Fibroblast of lung (primary cell): ENCODE results near the gene OR8B8. TPM values are rescaled to one million over a fixed set of nuclear protein-coding genes. Genes with fewer than 3 reads are reported as not detected.

Experiments
- DNase-seq, 2 donors: peaks; one replicate each; pipeline versions ENCODE4 v3.0.0 to v3.0.0-alpha.2; 2010; ENCODE audit warnings: low read depth in 2 of 2
- H2AFZ ChIP-seq: 2 replicates; pipeline ENCODE4 v1.5.1; 2012; ENCODE audit warnings: low read length, control low read depth, inconsistent platforms
- H3K27ac ChIP-seq: 2 replicates; pipeline ENCODE4 v1.5.1; 2011; ENCODE audit warnings: low read length, control low read depth; ENCODE audit not compliant: insufficient read depth
- H3K27me3 ChIP-seq: 2 replicates; pipeline ENCODE4 v1.5.1; 2011; ENCODE audit warnings: mild to moderate bottlenecking, low read length; ENCODE audit not compliant: control insufficient read depth, insufficient read depth
- H3K36me3 ChIP-seq: 2 replicates; pipeline ENCODE4 v1.5.1; 2011; ENCODE audit warnings: low read length; ENCODE audit not compliant: control insufficient read depth, insufficient read depth
- H3K4me1 ChIP-seq: 2 replicates; pipeline ENCODE4 v1.5.1; 2011; ENCODE audit warnings: low read length; ENCODE audit not compliant: control insufficient read depth, insufficient read depth; ENCODE audit errors: extremely low read depth
- H3K4me2 ChIP-seq: 2 replicates; pipeline ENCODE4 v1.5.1; 2011; ENCODE audit warnings: low read length, control low read depth; ENCODE audit not compliant: insufficient read depth; ENCODE audit errors: extremely low read depth
- H3K4me3 ChIP-seq, 4 experiments: fragments of 200-600 bp in 1 of 4; sonication (generic) in 1 of 4; replicated peaks in 1 of 4; 2 replicates each; pipeline ENCODE4 v1.5.1; 2011 to 2016; ENCODE audit warnings: low read length in 4 of 4, low read depth in 3 of 4, mild to moderate bottlenecking in 3 of 4, control low read depth in 2 of 4, inconsistent platforms in 1 of 4, mixed read lengths in 1 of 4; ENCODE audit not compliant: insufficient read depth in 1 of 4; ENCODE audit errors: control extremely low read depth in 1 of 4
- H3K79me2 ChIP-seq: 2 replicates; pipeline ENCODE4 v1.5.1; 2012; ENCODE audit warnings: mild to moderate bottlenecking, low read length, inconsistent platforms; ENCODE audit not compliant: control insufficient read depth, insufficient read depth
- H3K9ac ChIP-seq: 2 replicates; pipeline ENCODE4 v1.5.1; 2011; ENCODE audit warnings: mild to moderate bottlenecking, low read length, control low read depth; ENCODE audit not compliant: insufficient read depth
- H3K9me3 ChIP-seq: 2 replicates; pipeline ENCODE4 v1.5.1; 2012; ENCODE audit warnings: low read depth, low read length; ENCODE audit not compliant: control insufficient read depth, insufficient read depth
- H4K20me1 ChIP-seq: 2 replicates; pipeline ENCODE4 v1.5.1; 2011; ENCODE audit warnings: low read length; ENCODE audit not compliant: control insufficient read depth, insufficient read depth; ENCODE audit errors: extremely low read depth
- CTCF ChIP-seq, 2 donors: IDR thresholded peaks in 1 of 2; conservative IDR thresholded peaks in 1 of 2; 1 replicate in 1 of 2; 2 replicates in 1 of 2; pipeline ENCODE4 v1.5.1; 2011 to 2012; ENCODE audit warnings: low read length in 2 of 2, control low read depth in 1 of 2, inconsistent platforms in 1 of 2, low read depth in 1 of 2, mild to moderate bottlenecking in 1 of 2
- EZH2 ChIP-seq: IDR thresholded peaks from 2 replicates; pipeline ENCODE4 v1.5.1; 2012; ENCODE audit warnings: low read length, control low read depth, mild to moderate bottlenecking; ENCODE audit errors: missing control alignments
- polyA minus RNA-seq: library from RNA; depleted of rRNA, polyadenylated mRNA; stranded (reverse); fragments of >200 nt; gene quantifications from 2 replicates; pipeline ENCODE4 v1.2.3, GENCODE V29; 2011; ENCODE audit warnings: low replicate concordance
- polyA plus RNA-seq, 2 donors: library from polyadenylated mRNA; depleted of rRNA in 1 of 2; stranded (reverse) in 1 of 2; unstranded in 1 of 2; fragments of >200 nt; gene quantifications; 2 replicates each; pipeline ENCODE4 v1.2.1, GENCODE V29; 2011 to 2012; ENCODE audit warnings: missing spikeins in 1 of 2
- total RNA-seq: library from RNA; depleted of rRNA; stranded (reverse); fragments of >200 nt; gene quantifications from 2 replicates; pipeline ENCODE4 v1.2.1, GENCODE V29; 2014

OR8B8 gene
- not detected in 2 replicates for total RNA-seq
- not detected in 2 replicates for polyA plus RNA-seq
- not detected in 2 replicates for polyA plus RNA-seq (2012)
- polyA minus RNA-seq = not detected in 2 replicates

GRCh38 chr11:124445646-124446150 lies at the start of gene OR8B8:
Gene OR8B8 (minus strand): TSS chr11:124445696. CDS start chr11:124441085, 4,611 bp downstream.
- H3K36me3 ChIP-seq = no peaks in the 10 kb centered on the region
- no peaks in the 10 kb centered on the region for H3K4me1 ChIP-seq
- H3K9me3 ChIP-seq = no peaks in the 10 kb centered on the region
- TF ChIP-seq CTCF (conservative IDR thresholded peaks at IDR 0.05 in 1 of 2, IDR thresholded peaks at IDR 0.05 in 1 of 2; ENCODE audit: low read depth in 1 of 2, low read length in 2 of 2) (no peak), EZH2 (no peak)
- H3K27me3 ChIP-seq = no peaks in the 10 kb centered on the region
- DNase-seq = no peak
- no peak within 1 kb of the TSS for H3K27ac ChIP-seq
- no peaks in the 10 kb centered on the region for H3K79me2 ChIP-seq
- H3K4me2 ChIP-seq = no peak within 1 kb of the TSS
- H2AFZ ChIP-seq = no peak within 1 kb of the TSS
- no peak within 1 kb of the TSS for H3K4me3 ChIP-seq
- H4K20me1 ChIP-seq = no peaks in the 10 kb centered on the region
- no peak within 1 kb of the TSS for H3K9ac ChIP-seq

GRCh38 chr11:124493016-124493655 lies 47.6 kb upstream of the OR8B8 start:
- Histone ChIP-seq H3K27ac (no peak overlapping the region), H3K9ac (no peak overlapping the region), H3K4me2 (no peak overlapping the region), H3K4me3 (no peak overlapping the region), H3K79me2 (no peaks in the 10 kb centered on the region), H2AFZ (no peak overlapping the region), H3K9me3 (no peaks in the 10 kb centered on the region), H3K27me3 (no peaks in the 10 kb centered on the region), H4K20me1 (no peaks in the 10 kb centered on the region), H3K4me1 (no peaks in the 10 kb centered on the region), H3K36me3 (no peaks in the 10 kb centered on the region)
- no peak for TF ChIP-seq CTCF (conservative IDR thresholded peaks at IDR 0.05 in 1 of 2, IDR thresholded peaks at IDR 0.05 in 1 of 2; ENCODE audit: low read depth in 1 of 2, low read length in 2 of 2)
- TF ChIP-seq EZH2 = no peak
- no peak for DNase-seq

GRCh38 chr11:124483422-124483821 lies 37.9 kb upstream of the OR8B8 start:
- no peak for DNase-seq
- no peak overlapping the region for H2AFZ ChIP-seq
- H3K4me3 ChIP-seq = no peak overlapping the region
- H3K9me3 ChIP-seq = no peaks in the 10 kb centered on the region
- no peak for TF ChIP-seq CTCF (conservative IDR thresholded peaks at IDR 0.05 in 1 of 2, IDR thresholded peaks at IDR 0.05 in 1 of 2; ENCODE audit: low read depth in 1 of 2, low read length in 2 of 2)
- no peak for TF ChIP-seq EZH2
- no peaks in the 10 kb centered on the region for H3K36me3 ChIP-seq
- H3K4me1 ChIP-seq = peaks cover 2% of the 10 kb centered on the region
- H3K27ac ChIP-seq = no peak overlapping the region
- no peaks in the 10 kb centered on the region for H3K27me3 ChIP-seq
- no peak overlapping the region for H3K9ac ChIP-seq
- H3K79me2 ChIP-seq = no peaks in the 10 kb centered on the region
- H4K20me1 ChIP-seq = no peaks in the 10 kb centered on the region
- no peak overlapping the region for H3K4me2 ChIP-seq
